GM12865 (cell line): ENCODE results near the gene PLGRKT.
A peak's percentile ranks its signal among the peaks of the same experiment; 100 is the strongest.

ENCODE experiments used
- DNase-seq: peaks from one replicate; pipeline ENCODE4 v3.0.0; 2010; ENCODE audit warnings: low read depth
- H3K4me3 ChIP-seq: 2 replicates; pipeline ENCODE4 v1.5.1; 2011; ENCODE audit warnings: mild to moderate bottlenecking, low read depth, low read length, control low read depth
- CTCF ChIP-seq: IDR thresholded peaks from 2 replicates; pipeline ENCODE4 v1.5.1; 2011; ENCODE audit warnings: low read length, control low read depth, low read depth, inconsistent platforms; ENCODE audit not compliant: insufficient read depth; ENCODE audit errors: missing control alignments

The PLGRKT gene

GRCh38 chr9:5437254-5438216, at the start of gene PLGRKT:
TSS of gene PLGRKT (minus strand) at chr9:5437925. CDS start at chr9:5431977, 5,948 bp downstream.
- DNase-seq, result peak; percentile 98
- TF ChIP-seq CTCF, result peak; percentile 11
- H3K4me3 ChIP-seq, result peak within 1 kb of the TSS; percentile 68

GRCh38 chr9:5486988-5487387, 49.3 kb upstream of the PLGRKT start:
- H3K4me3 ChIP-seq, result no peak overlapping the region
- no peak for DNase-seq
- TF ChIP-seq CTCF, result no peak

- H3K4me3 ChIP-seq, result no peak overlapping the region
- no peak for DNase-seq
- no peak for TF ChIP-seq CTCF
These were observed 47.8 kb upstream of the PLGRKT start for GRCh38 chr9:5485378-5486085.

GRCh38 chr9:5483306-5483705, 45.6 kb upstream of the PLGRKT start:
- DNase-seq, result no peak
- TF ChIP-seq CTCF, result no peak
- no peak overlapping the region for H3K4me3 ChIP-seq

- DNase-seq, result no peak
- TF ChIP-seq CTCF, result no peak
- no peak overlapping the region for H3K4me3 ChIP-seq
These were observed 44.5 kb upstream of the PLGRKT start for GRCh38 chr9:5482194-5482593.

- DNase-seq, result no peak
These were observed 43.8 kb upstream of the PLGRKT start for GRCh38 chr9:5481322-5482040.

More at GRCh38 chr9:5481322-5482040, 43.8 kb upstream of the PLGRKT start:
- TF ChIP-seq CTCF, result no peak
- no peak overlapping the region for H3K4me3 ChIP-seq
